RCC 7860 (cell line): ENCODE results near the gene KCND3.

Experiments used
- DNase-seq: peaks from one replicate; pipeline ENCODE4 v3.0.0-alpha.2; 2015; ENCODE audit warnings: low spot score
- FAIRE-seq: peaks from 2 replicates; lab custom pipeline; 2012; peaks lifted over from hg19 to GRCh38; lab: Jason Lieb, UNC

The KCND3 gene

GRCh38 chr1:111989531-111990025 is at the start of gene KCND3:
KCND3 (minus strand) TSS chr1:111989668.
- no peak for DNase-seq

DNA sequence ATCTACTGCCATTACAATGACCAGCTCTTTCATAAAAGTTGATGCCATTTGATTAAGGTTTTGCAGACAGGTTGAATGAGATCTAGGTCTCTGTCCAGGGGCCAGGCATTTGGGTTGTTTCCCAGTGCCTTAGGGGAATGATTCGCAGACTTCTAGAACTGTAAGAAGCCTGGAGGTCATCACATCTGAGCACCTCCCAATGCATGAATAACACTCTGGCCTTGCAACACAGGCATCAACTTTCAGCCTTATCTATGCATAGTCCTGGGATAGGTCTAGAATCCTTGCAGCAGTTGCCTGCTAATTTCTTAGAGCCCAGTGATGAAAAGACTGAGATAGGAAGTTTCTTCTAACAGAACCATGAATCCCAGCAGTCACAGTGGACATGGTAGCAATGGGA is 44.8 kb upstream of the KCND3 start:
- DNase-seq (no peak), FAIRE-seq (no peak)

More at GRCh38 chr1:111989531-111990025, at the start of gene KCND3:
- no peak for FAIRE-seq

GRCh38 chr1:112033439-112034120 is 44.1 kb upstream of the KCND3 start:
- no peak for DNase-seq

DNA sequence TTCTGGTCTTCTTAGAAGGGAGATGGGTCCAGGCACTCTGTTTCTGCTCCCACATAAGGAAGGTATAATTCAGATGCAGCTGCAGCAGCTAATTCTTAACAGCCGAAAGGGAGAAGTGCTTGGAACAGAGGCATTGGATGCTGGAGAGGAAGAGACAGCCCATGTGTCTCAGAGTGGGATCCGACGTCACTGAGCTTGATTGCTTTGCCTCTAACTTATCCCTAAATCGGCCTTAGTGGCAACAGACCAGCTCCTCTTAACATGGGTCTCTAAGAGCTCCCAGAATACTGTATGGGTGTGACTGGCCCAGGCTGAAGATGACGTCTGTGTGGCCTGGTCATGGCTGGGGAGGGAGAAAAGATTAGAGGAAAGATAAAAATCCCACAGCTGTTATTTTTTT is 40.7 kb upstream of the KCND3 start:
- DNase-seq (no peak), FAIRE-seq (no peak)

More at GRCh38 chr1:112033439-112034120, 44.1 kb upstream of the KCND3 start:
- no peak for FAIRE-seq

DNA sequence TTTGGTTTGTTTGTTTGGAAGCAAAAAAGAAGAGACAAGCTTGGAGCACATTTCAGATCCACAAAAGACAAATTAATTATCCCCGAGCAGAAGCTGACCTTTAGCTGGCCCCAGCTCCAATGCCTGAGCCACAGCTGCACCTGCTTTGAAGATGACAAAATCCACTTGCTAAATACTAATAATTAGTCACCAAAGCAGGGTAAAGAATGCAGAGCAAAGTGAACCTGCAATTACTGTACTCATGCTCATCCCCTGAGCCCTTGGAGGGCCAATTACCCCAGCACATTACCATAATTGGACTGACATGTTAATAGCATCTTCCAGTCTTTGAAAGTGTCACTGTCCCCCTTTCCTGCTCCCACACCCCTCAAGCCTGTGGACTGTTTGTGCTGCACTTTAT is 38.2 kb upstream of the KCND3 start:
- DNase-seq (no peak), FAIRE-seq (no peak)

GRCh38 chr1:112026501-112026900 is 37.0 kb upstream of the KCND3 start:
- DNase-seq (no peak), FAIRE-seq (no peak)

GRCh38 chr1:112026016-112026415 is 36.5 kb upstream of the KCND3 start:
- DNase-seq (no peak), FAIRE-seq (no peak)

DNA sequence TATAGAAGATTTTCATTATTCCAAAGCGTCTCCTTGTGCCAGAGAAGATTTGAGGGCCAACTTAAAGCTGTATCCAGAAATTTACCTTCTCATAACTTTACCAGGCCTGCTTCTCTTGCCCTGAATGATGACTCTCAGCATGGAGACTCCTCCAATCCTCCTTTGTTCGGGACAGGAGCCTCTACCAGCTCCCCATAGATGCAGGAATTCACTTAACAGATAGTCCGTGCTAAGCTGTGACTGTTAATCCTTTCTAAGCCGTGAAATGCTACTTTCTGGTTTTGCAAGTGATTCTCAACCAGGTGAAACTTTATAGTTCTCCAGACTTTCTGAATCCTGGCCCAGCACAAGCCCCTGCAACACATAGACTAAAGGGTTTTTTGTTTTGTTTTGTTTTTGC is 31.8 kb upstream of the KCND3 start:
- DNase-seq (no peak), FAIRE-seq (no peak)

- FAIRE-seq = no peak
- no peak for DNase-seq
Measured at GRCh38 chr1:112017183-112017582, 27.7 kb upstream of the KCND3 start.

DNA sequence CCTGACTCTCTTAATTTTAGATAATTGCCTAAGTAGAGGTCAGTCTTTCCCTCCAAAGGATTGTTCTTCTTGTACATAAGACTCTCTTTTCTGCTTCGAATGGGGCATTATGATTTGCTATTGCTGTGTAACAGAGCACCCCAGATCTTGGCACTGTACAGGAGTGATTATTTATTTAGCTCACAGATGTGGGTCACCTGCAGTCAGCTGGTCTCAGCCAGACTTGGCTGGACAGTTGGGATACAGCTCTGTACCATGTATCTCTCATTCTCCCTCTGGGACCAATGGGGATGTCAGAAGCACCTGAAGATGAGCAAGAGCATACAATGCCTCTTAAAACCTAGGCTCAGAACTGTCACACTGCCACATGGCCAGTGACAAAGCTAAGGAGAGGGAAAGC is 23.4 kb upstream of the KCND3 start:
- FAIRE-seq (no peak), DNase-seq (no peak)

GRCh38 chr1:112011202-112011601 is 21.7 kb upstream of the KCND3 start:
- DNase-seq = peak; percentile 29
- FAIRE-seq = no peak

DNA sequence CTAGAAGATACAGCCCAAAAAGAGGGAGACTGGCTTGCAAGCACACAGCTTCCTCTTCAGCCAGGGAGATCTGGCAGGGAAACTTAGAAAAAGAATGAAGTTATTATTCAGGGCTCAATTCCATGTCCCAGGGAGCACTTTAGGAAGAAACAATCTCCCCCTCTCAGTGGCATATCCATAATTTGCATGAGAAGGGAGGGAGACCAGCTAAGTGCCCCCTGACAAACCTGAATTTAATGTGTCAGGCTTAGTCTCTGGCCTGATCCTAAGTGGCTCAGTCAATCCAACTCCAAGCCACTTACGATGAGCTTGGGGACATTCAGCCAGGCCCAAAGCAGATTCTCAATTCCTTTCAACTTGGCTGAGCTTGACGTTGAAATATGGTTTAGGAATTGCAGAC is 17.7 kb upstream of the KCND3 start:
- no peak for FAIRE-seq

GRCh38 chr1:112006416-112007025 is 17.1 kb upstream of the KCND3 start:
- no peak for DNase-seq
- FAIRE-seq = no peak

More for the DNA sequence above, 17.7 kb upstream of the KCND3 start:
- DNase-seq = no peak

DNA sequence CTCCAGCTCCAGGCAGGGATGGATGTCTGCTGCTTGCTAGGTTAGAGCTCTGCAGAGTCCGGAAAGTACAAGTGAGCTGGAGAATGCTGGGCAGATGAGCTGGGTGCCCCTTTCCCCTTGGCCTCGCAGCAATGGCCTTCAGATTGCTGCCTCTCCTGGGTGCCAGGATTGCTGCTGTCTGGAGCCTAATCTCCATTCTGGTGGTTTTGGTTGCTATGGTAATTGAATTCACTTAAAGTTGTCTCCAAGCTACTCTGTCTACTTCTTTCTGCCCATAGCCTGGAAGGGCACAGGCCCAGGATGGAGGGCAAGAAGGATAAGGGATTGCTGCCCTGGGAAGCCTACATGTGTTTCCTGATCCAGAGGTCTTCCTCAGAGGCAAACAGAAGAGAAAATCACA is 14.6 kb upstream of the KCND3 start:
- FAIRE-seq = no peak

GRCh38 chr1:112002514-112002913 is 13.0 kb upstream of the KCND3 start:
- FAIRE-seq = no peak

More for the DNA sequence above, 14.6 kb upstream of the KCND3 start:
- no peak for DNase-seq

GRCh38 chr1:112001436-112001835 is 12.0 kb upstream of the KCND3 start:
- no peak for FAIRE-seq
- no peak for DNase-seq

More at GRCh38 chr1:112002514-112002913, 13.0 kb upstream of the KCND3 start:
- no peak for DNase-seq

GRCh38 chr1:112000048-112000447 is 10.6 kb upstream of the KCND3 start:
- FAIRE-seq (no peak), DNase-seq (no peak)

DNA sequence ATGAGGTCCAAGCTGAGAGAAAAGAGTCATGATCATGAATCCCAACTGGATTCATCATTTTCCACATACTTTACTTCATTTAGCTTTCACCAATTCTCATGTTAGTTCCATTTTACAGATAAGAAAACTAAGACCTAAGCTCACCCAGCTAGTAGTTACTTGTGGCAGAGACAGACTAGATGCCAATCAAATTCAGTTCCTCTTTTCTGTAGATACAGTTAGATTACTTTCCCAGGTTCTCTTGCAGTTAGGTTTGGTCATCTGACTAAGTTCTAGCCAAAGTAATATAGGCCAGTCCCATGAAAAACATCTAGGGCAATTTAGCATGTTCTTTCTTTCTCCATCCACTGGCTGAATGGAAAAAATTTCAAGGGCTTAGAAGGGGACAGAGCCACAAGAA is 8.9 kb upstream of the KCND3 start:
- DNase-seq (no peak), FAIRE-seq (no peak)

GRCh38 chr1:111992476-111992875 is 3.0 kb upstream of the KCND3 start:
- no peak for FAIRE-seq
- DNase-seq = no peak

- FAIRE-seq = no peak
- no peak for DNase-seq
Measured at GRCh38 chr1:111990878-111991718, 1.6 kb upstream of the KCND3 start.

DNA sequence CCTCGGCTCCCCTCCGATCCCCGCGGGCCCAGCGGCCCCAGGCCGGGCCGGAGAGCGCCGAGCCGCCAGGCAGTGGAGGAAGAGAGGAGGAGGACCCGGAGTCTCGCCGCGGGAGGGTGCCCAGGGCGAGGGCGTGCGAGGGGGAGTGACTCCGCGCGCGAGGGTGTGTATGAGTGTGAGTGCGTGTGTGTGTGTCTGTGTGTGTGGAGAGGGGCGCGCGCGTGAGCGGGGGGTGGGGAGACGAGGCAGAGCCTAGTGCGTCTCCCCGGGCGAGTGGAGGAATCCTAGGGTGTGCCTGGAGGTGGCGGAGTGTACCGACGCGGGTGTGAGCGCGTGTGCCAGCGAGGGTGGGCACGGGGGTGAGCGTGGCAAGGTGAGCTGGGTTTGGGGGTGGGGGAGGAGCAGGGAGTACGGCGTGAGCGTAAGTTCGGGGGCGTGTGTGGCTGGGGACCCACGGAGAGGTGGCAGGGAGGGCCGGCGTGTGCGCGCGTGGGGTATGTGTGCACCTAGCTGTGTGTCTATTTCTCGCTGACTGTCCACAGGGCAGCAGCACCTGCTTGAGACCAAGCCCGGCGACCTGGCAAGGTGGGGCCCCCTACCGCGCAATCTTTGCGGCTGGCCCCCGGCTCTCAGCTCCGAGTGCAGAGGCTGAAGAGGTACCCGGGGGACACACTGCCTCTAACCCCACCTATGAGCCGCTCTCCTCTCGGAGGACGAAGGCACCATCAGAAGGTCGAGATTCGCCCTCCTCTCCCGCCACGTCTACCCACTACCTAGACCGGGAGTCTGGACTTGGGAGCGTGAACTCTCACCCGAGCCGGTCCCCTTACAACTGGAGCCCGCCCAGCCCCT is 784 bp upstream of the KCND3 start:
- DNase-seq (no peak), FAIRE-seq (no peak)
